Gastroesophageal sphincter (tissue), 4 donors: ENCODE results near the gene ARHGAP21. TPM values are rescaled to one million over a fixed set of nuclear protein-coding genes. Genes with fewer than 3 reads are reported as not detected.

Source experiments
- ATAC-seq: fragments of 150-250 bp; one replicate; pipeline ENCODE4 v1.9.1; 2016; ENCODE audit warnings: mild to moderate bottlenecking, moderate library complexity
- H3K27ac ChIP-seq, 4 donors: fragments of 200-600 bp; sonication (generic) in 3 of 4; 1 replicate in 3 of 4; 2 replicates in 1 of 4; pipeline ENCODE4 v1.5.1; 2016 to 2019
- H3K27me3 ChIP-seq: fragments of 200-600 bp; sonication (generic); one replicate; pipeline ENCODE4 v1.5.1; 2019
- H3K36me3 ChIP-seq, 2 donors: fragments of 200-600 bp; sonication (generic); one replicate each; pipeline ENCODE4 v1.5.1; 2019; ENCODE audit warnings: control low read depth in 1 of 2
- H3K4me1 ChIP-seq, 3 donors: fragments of 200-600 bp; sonication (generic); 1 replicate in 2 of 3; 2 replicates in 1 of 3; pipeline ENCODE4 v1.5.1; 2016 to 2019; ENCODE audit warnings: control low read depth in 2 of 3
- H3K4me3 ChIP-seq, 2 donors: fragments of 200-600 bp; sonication (generic); one replicate each; pipeline ENCODE4 v1.5.1; 2019; ENCODE audit warnings: mild to moderate bottlenecking in 1 of 2, moderate library complexity in 1 of 2
- H3K9me3 ChIP-seq, 3 donors: fragments of 200-600 bp; sonication (generic); one replicate each; pipeline ENCODE4 v1.5.1; 2017 to 2019; ENCODE audit warnings: control low read depth in 2 of 3
- CTCF ChIP-seq, 4 experiments: fragments of 200-600 bp in 2 of 4; fragments of 450-650 bp in 2 of 4; sonication (generic) in 1 of 4; IDR thresholded peaks; one replicate each; pipeline ENCODE4 v1.5.1; 2017 to 2019; ENCODE audit warnings: antibody characterized with exemption in 4 of 4, mild to moderate bottlenecking in 2 of 4, moderate library complexity in 2 of 4
- EP300 ChIP-seq: sonication (generic); formaldehyde crosslinking; IDR thresholded peaks from one replicate; pipeline ENCODE4 v1.6.1; 2017; ENCODE audit warnings: antibody characterized with exemption, mild to moderate bottlenecking
- POLR2A ChIP-seq, 2 donors: fragments of 450-650 bp; IDR thresholded peaks; one replicate each; pipeline ENCODE4 v1.6.1; 2017; ENCODE audit warnings: antibody characterized with exemption in 2 of 2, mild to moderate bottlenecking in 2 of 2, moderate library complexity in 1 of 2
- POLR2AphosphoS5 ChIP-seq: sonication (generic); formaldehyde crosslinking; IDR thresholded peaks from one replicate; pipeline ENCODE4 v1.6.1; 2017; ENCODE audit warnings: antibody characterized with exemption
- WGBS, 2 donors: methylation state at CpG; one replicate each; pipeline ENCODE4 v1.1.5; 2018; ENCODE audit warnings: low coverage in 1 of 2; 5-methylcytosine and 5-hydroxymethylcytosine counted together
- total RNA-seq, 4 donors: library from RNA; depleted of rRNA; stranded (reverse); fragments of >200 nt; gene quantifications; one replicate each; pipeline ENCODE4 v1.1.0, GENCODE V29; 2016

The ARHGAP21 gene
- total RNA-seq, 4 donors from 2014 or later: 55.3 to 76.7 (median 66.4) TPM

- TF ChIP-seq POLR2A (IDR thresholded peaks at IDR 0.05): no peak
- no peak for TF ChIP-seq POLR2AphosphoS5
- no peak for TF ChIP-seq CTCF (IDR thresholded peaks at IDR 0.05)
- TF ChIP-seq EP300: no peak
- 91 to 93% methylated on average over 2 to 4 of the region's 4 CpGs for WGBS, 2 donors
These were observed 24.5 kb upstream of the ARHGAP21 start for GRCh38 chr10:24748214-24748613.

GRCh38 chr10:24744946-24745345 is 21.3 kb upstream of the ARHGAP21 start:
- no peak for ATAC-seq

More at GRCh38 chr10:24748214-24748613, 24.5 kb upstream of the ARHGAP21 start:
- no peak overlapping the region for H3K27ac ChIP-seq
- no peak overlapping the region for H3K4me3 ChIP-seq
- H3K4me1 ChIP-seq: peaks cover 0 to 3% (median 0%) of the 10 kb centered on the region in 3 donors
- H3K27me3 ChIP-seq: no peaks in the 10 kb centered on the region
- H3K9me3 ChIP-seq: no peaks in the 10 kb centered on the region
- ATAC-seq: no peak
- no peaks in the 10 kb centered on the region for H3K36me3 ChIP-seq

DNA sequence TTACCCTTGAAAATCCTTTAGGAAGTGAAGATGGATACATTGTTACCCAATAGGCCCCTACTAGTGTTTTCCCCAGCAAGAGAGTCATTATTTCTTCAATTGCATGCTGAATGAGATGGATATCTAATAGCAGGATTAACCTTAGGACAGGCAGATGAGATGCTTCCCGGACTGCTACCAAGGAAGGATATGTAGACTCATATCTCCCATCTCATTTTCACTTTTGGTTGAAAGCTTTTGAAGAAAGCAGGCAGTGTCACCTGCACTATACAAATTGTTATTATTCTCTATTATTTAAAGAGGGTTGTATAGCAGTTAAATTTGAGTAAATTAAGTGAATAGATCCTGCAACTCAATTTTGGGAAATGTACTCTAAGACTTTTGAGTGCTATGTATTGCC is 17.0 kb upstream of the ARHGAP21 start:
- peaks cover 0 to 3% (median 0%) of the 10 kb centered on the region in 3 donors for H3K4me1 ChIP-seq
- no peaks in the 10 kb centered on the region for H3K27me3 ChIP-seq
- H3K36me3 ChIP-seq: no peaks in the 10 kb centered on the region
- H3K4me3 ChIP-seq: no peak overlapping the region
- no peak for ATAC-seq
- WGBS, 2 donors: 88 to 100% methylated on average over 1 of the region's 1 CpG
- no peaks in the 10 kb centered on the region for H3K9me3 ChIP-seq
- no peak overlapping the region for H3K27ac ChIP-seq
- TF ChIP-seq EP300 (no peak), CTCF (IDR thresholded peaks at IDR 0.05) (no peak), POLR2A (IDR thresholded peaks at IDR 0.05) (no peak), POLR2AphosphoS5 (no peak)

More at GRCh38 chr10:24744946-24745345, 21.3 kb upstream of the ARHGAP21 start:
- H3K9me3 ChIP-seq: no peaks in the 10 kb centered on the region
- no peaks in the 10 kb centered on the region for H3K27me3 ChIP-seq
- WGBS, 2 donors: 25 to 27% methylated on average over 3 of the region's 3 CpGs
- no peak overlapping the region for H3K4me3 ChIP-seq
- peaks cover 0 to 3% (median 0%) of the 10 kb centered on the region in 3 donors for H3K4me1 ChIP-seq
- no peak overlapping the region for H3K27ac ChIP-seq
- H3K36me3 ChIP-seq: no peaks in the 10 kb centered on the region
- TF ChIP-seq CTCF (IDR thresholded peaks at IDR 0.05) (no peak), POLR2AphosphoS5 (no peak), POLR2A (IDR thresholded peaks at IDR 0.05) (no peak), EP300 (no peak)

- no peak for TF ChIP-seq POLR2A (IDR thresholded peaks at IDR 0.05)
- no peak for TF ChIP-seq CTCF (IDR thresholded peaks at IDR 0.05)
- TF ChIP-seq POLR2AphosphoS5: no peak
- TF ChIP-seq EP300: no peak
- Histone ChIP-seq H3K36me3 (no peaks in the 10 kb centered on the region), H3K27me3 (no peaks in the 10 kb centered on the region), H3K4me3 (no peak overlapping the region), H3K27ac (no peak overlapping the region), H3K9me3 (no peaks in the 10 kb centered on the region), H3K4me1 (no peaks in the 10 kb centered on the region)
- no peak for ATAC-seq
These were observed 13.3 kb upstream of the ARHGAP21 start for GRCh38 chr10:24737001-24737400.

GRCh38 chr10:24731942-24732341 is 8.3 kb upstream of the ARHGAP21 start:
- H3K27ac ChIP-seq: no peak overlapping the region
- no peak for ATAC-seq
- no peak overlapping the region for H3K4me3 ChIP-seq
- WGBS, 2 donors: 83% methylated on average over 1 of the region's 1 CpG; no CpG with 5 or more reads in 1 of the 2 donors
- H3K9me3 ChIP-seq: no peaks in the 10 kb centered on the region
- no peaks in the 10 kb centered on the region for H3K27me3 ChIP-seq
- no peaks in the 10 kb centered on the region for H3K4me1 ChIP-seq
- no peak for TF ChIP-seq POLR2A (IDR thresholded peaks at IDR 0.05)
- TF ChIP-seq POLR2AphosphoS5: no peak
- TF ChIP-seq CTCF (IDR thresholded peaks at IDR 0.05): no peak
- no peak for TF ChIP-seq EP300
- H3K36me3 ChIP-seq: no peaks in the 10 kb centered on the region
